GM12873 (cell line): ENCODE measurements around the gene WDR62.
A peak's percentile ranks its signal among the peaks of the same experiment; 100 is the strongest.

ENCODE experiments used
- TF ChIP-seq, protein P1 (sequence below): IDR thresholded peaks from 2 replicates; pipeline ENCODE4 v1.5.1; 2012; ENCODE audit warnings: low read depth, mild to moderate bottlenecking, moderate library complexity, low read length, control low read depth; ENCODE audit not compliant: insufficient read depth; ENCODE audit errors: missing control alignments

Gene WDR62

DNA sequence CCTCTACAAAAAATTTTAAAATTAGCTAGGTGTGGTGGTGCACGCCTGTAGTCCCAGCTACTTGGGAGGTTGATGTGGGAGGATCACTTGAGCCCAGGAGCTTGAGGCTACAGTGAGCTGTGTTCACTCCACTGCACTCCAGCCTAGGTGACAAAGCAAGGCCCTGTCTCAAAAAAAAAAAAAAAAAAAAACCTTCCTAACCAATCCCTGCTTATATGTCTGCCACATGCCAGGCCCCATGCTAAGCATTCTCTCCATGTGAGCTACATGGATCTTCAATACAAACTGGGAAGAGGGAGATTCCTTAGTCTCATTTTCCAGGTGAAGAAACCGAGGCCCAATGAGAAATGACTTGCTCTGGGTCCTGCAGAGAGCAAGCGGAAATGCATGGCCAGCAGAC is 54.0 kb downstream of the WDR62 start:
- TF ChIP-seq, protein P1, sequence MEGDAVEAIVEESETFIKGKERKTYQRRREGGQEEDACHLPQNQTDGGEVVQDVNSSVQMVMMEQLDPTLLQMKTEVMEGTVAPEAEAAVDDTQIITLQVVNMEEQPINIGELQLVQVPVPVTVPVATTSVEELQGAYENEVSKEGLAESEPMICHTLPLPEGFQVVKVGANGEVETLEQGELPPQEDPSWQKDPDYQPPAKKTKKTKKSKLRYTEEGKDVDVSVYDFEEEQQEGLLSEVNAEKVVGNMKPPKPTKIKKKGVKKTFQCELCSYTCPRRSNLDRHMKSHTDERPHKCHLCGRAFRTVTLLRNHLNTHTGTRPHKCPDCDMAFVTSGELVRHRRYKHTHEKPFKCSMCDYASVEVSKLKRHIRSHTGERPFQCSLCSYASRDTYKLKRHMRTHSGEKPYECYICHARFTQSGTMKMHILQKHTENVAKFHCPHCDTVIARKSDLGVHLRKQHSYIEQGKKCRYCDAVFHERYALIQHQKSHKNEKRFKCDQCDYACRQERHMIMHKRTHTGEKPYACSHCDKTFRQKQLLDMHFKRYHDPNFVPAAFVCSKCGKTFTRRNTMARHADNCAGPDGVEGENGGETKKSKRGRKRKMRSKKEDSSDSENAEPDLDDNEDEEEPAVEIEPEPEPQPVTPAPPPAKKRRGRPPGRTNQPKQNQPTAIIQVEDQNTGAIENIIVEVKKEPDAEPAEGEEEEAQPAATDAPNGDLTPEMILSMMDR, result no peak

DNA sequence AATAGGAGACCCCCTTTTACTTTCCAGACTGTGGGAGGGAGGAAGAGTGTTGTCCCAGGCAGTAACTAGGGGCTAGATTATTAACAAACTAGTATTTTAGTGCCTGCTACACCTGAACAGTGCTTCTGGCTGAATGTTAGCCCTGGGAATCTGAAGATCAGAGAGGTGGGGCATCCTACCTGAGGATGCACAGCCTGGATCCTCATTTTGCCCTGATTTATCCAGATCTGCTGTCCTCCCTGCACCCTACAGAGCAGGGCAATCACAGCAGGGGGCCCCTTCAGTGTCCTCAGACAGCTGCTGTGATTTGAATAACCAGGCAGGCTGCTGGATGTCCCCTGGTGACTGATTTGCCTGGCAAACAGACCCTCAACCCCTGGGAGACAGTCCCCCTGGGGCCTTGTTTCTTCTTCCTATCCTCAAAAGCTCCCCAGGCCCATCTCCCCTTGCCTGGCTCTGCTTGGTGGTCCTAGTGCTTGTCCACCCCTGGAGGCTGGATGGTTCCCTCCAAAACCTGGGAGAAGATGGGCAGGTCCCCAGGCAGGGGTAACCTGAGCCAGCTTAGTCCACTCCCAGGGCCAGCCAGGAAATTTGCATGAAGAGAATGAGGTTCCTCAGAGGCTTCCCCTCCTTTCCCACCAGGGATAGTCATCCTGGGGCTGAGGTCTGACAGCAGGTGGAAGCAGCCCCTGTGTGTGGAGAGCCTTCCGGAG is 55.9 kb downstream of the WDR62 start, which contains the start of gene OVOL3:
Gene OVOL3 (plus strand): TSS at position 657 of the 713 bp plus-strand sequence. CDS start 60 bp downstream, outside the sequence.
- TF ChIP-seq, protein P1, result no peak

DNA sequence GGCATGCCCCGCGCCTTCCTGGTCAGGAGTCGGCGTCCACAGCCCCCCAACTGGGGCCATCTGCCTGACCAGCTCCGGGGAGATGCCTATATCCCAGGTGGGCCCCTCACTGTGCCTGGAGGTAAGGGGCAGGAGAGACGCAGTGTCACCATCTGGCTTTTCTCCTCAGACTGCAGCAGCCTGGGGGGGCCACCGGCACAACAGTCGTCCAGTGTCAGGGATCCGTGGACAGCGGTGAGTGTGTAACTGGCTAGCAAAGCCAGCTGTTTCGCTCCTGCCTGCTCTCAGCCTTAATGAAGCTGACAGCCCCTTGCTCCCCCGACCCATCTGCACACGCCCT is 56.5 kb downstream of the WDR62 start:
- TF ChIP-seq, protein P1, result no peak

DNA sequence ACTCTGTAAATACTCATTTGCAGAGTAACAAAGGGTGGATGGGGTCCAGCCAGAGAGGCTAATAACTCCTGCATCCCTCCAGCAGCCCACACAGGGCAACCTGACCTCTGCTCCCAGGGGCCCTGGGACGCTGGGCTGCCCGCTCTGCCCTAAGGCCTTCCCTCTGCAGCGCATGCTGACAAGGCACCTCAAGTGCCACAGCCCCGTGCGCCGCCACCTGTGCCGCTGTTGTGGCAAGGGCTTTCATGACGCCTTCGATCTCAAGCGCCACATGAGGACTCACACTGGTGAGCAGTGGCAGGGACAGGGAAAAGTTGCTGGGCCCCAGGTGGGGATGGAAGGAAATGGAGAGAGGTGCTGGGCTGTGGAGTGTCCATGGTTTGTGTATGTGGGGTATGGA is 58.0 kb downstream of the WDR62 start:
- TF ChIP-seq, protein P1, result no peak

DNA sequence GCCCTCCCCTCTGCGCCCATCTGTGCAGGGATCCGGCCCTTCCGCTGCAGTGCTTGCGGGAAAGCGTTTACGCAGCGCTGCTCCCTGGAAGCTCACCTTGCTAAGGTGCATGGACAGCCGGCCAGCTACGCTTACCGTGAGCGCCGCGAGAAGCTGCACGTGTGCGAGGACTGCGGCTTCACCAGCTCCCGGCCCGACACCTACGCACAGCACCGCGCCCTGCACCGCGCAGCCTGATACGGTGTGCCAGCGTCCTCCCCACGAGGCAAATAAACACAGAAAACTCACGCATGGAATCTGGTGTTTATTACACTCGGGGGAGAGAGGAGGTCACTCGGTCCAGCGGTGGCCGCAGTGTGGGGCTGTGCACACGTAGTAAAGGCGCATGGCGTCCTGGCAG is 58.7 kb downstream of the WDR62 start:
- TF ChIP-seq, protein P1, result no peak

DNA sequence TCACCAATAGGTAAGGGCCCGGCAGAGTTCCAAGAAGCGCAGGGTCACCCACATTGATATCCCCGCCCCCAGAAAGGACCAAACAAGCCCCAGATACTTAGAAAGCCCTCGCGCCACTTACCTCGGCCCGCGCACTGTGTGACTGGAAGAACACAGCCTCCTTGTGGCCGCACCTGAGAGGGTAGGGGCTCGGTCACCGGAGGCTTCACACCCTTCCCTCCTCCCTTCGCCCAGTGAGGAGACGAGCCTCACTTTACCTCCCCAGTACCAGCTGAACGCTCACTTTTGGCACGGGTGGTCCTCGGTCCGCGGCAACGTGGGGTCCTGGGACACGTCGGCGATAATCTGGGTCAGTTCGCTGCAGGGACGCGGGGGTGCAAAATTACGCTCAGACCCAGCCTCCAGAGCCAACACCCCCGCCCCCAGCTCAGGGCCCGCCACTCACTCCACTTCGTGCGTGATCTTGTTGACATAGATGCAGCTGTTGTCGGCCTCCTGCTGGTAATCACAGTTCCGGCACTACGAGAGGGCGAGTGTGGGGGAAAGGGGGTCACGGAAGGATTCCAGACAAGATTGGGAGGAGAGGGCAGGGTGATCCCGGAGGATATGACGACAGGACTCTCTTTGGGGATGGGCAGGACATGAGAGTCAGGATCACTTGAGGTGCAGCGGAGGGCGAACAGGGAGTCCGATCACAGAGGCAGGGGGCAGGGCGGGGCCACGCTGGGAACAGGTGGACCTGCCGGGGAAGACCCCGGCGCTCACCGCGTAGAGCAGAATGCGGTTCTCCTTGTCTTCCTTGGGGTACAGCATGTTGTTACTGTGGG is 59.4 kb downstream of the WDR62 start:
- TF ChIP-seq, protein P1, result peak; percentile 11

DNA sequence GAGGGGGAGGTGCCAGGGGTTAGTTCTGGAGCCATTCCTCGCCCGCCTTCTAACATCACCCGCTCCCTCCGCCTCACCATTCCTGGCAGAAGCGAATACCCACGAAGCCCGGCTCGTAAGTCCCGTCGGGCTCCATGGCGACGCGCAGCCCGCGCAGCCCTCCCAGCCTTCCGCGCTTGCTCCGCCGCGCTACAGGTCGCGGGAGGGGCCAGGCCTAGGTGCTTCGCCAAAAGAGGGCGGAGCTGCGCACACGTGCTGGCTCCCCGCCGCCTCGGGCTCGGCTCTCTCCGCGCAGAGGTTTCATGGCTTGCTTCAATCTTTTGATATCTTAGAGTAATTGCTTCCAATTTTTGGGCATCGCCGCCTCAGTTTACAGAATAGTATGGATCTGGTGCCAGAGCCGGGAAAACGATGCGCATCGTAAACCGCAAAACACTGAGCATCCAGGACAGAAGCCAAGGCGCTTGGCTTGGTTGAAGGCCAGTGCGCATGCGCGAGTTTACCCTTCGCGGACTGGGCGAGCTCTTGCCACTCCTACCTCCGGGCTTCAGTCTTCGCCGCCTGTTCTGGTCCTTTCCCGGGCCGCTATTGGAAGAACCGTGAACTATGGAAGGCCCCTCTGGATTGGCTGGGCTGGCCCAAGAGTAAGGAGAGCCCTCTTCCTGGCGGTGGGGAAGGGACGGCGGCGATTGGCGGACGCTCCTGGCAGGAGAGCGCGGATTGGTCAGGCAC is 60.2 kb downstream of the WDR62 start, which contains the start of gene POLR2I:
Gene POLR2I (minus strand): TSS at position 155 of the 732 bp plus-strand sequence. CDS start 19 bp downstream, at position 136.
- TF ChIP-seq, protein P1, result no peak
